Breast epithelium (tissue), 4 donors: ENCODE measurements around the gene ZFYVE19. TPM values are rescaled to one million over a fixed set of nuclear protein-coding genes. Genes with fewer than 3 reads are reported as not detected.

Source experiments
- DNase-seq, 2 donors: peaks; one replicate each; pipeline ENCODE4 v3.0.0-alpha.2; 2019; ENCODE audit warnings: low spot score in 2 of 2
- H3K27ac ChIP-seq, 2 donors: fragments of 200-600 bp; sonication (generic) in 1 of 2; one replicate each; pipeline ENCODE4 v1.5.1; 2016 to 2019; ENCODE audit warnings: mild to moderate bottlenecking in 1 of 2
- H3K27me3 ChIP-seq, 2 donors: fragments of 200-600 bp; sonication (generic) in 1 of 2; one replicate each; pipeline versions ENCODE4 v1.5.1 to v1.6.0; 2017 to 2019; ENCODE audit warnings: control low read depth in 1 of 2, mild to moderate bottlenecking in 1 of 2
- H3K36me3 ChIP-seq: fragments of 200-600 bp; one replicate; pipeline ENCODE4 v1.5.1; 2019
- H3K4me1 ChIP-seq, 2 donors: fragments of 200-600 bp; sonication (generic); one replicate each; pipeline ENCODE4 v1.5.1; 2016 to 2019; ENCODE audit warnings: control low read depth in 1 of 2
- H3K4me3 ChIP-seq, 3 donors: fragments of 200-600 bp; sonication (generic); 1 replicate in 2 of 3; 2 replicates in 1 of 3; pipeline ENCODE4 v1.5.1; 2016 to 2019; ENCODE audit warnings: mild to moderate bottlenecking in 3 of 3, moderate library complexity in 2 of 3
- H3K9me3 ChIP-seq, 2 donors: fragments of 200-600 bp; sonication (generic) in 1 of 2; one replicate each; pipeline ENCODE4 v1.5.1; 2016 to 2019; ENCODE audit warnings: control low read depth in 1 of 2
- POLR2A ChIP-seq: fragments of 450-650 bp; IDR thresholded peaks from one replicate; pipeline ENCODE4 v1.6.1; 2016; ENCODE audit warnings: antibody characterized with exemption, mild to moderate bottlenecking, moderate library complexity
- POLR2AphosphoS5 ChIP-seq, 3 donors: sonication (generic); formaldehyde crosslinking; IDR thresholded peaks; one replicate each; pipeline ENCODE4 v1.6.1; 2017; ENCODE audit warnings: antibody characterized with exemption in 3 of 3
- intact Hi-C: fragments of 100-400 bp; cut with DNase I; formaldehyde crosslinking; loops from one replicate; pipeline ENCODE4 v1.15.1; 2023; ENCODE audit warnings: low total_unique reads
- total RNA-seq, 3 donors: library from RNA; depleted of rRNA; stranded (reverse); fragments of >200 nt; gene quantifications; one replicate each; pipeline ENCODE4 v1.1.0, GENCODE V29; 2016
- TF ChIP-seq, protein P1 (sequence below), 3 donors: fragments of 450-650 bp; IDR thresholded peaks; one replicate each; pipeline ENCODE4 v1.5.1; 2016 to 2017; ENCODE audit warnings: antibody characterized with exemption in 3 of 3, mild to moderate bottlenecking in 3 of 3, moderate library complexity in 3 of 3

The ZFYVE19 gene
- total RNA-seq, 3 donors from 2014 or later, result 19.4 to 58.8 (median 44.6) TPM

- peak; percentile 65 to 77 for DNase-seq
- intact Hi-C loops, result loop anchor here (2.0 kb wide), 1 partner anchor 43 kb away; no protein-coding TSS in a partner anchor
- Histone ChIP-seq H3K4me3 (peak within 1 kb of the TSS; percentile 49 to 80 (median 68)), H3K27me3 (no peaks in the 10 kb centered on the region), H3K27ac (peak within 1 kb of the TSS; percentile 94 to 96), H3K9me3 (no peaks in the 10 kb centered on the region), H3K36me3 (no peaks in the 10 kb centered on the region), H3K4me1 (no peaks in the 10 kb centered on the region)
- TF ChIP-seq POLR2AphosphoS5 (IDR thresholded peaks at IDR 0.05) (peak in 2 of 3 donors; percentile 14 to 66), POLR2A (peak; percentile 65)
- TF ChIP-seq, protein P1, sequence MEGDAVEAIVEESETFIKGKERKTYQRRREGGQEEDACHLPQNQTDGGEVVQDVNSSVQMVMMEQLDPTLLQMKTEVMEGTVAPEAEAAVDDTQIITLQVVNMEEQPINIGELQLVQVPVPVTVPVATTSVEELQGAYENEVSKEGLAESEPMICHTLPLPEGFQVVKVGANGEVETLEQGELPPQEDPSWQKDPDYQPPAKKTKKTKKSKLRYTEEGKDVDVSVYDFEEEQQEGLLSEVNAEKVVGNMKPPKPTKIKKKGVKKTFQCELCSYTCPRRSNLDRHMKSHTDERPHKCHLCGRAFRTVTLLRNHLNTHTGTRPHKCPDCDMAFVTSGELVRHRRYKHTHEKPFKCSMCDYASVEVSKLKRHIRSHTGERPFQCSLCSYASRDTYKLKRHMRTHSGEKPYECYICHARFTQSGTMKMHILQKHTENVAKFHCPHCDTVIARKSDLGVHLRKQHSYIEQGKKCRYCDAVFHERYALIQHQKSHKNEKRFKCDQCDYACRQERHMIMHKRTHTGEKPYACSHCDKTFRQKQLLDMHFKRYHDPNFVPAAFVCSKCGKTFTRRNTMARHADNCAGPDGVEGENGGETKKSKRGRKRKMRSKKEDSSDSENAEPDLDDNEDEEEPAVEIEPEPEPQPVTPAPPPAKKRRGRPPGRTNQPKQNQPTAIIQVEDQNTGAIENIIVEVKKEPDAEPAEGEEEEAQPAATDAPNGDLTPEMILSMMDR (IDR thresholded peaks at IDR 0.05), result no peak
Measured at GRCh38 chr15:40843885-40844695, 37.2 kb downstream of the ZFYVE19 start, which contains the start of gene SPINT1. SPINT1 (plus strand) TSS chr15:40844048; CDS start chr15:40844555, 507 bp downstream.

GRCh38 chr15:40844696-40845030 lies 37.8 kb downstream of the ZFYVE19 start:
- Histone ChIP-seq H3K27ac (peak overlapping the region; percentile 94 to 96), H3K36me3 (no peaks in the 10 kb centered on the region), H3K4me1 (no peaks in the 10 kb centered on the region), H3K4me3 (peak overlapping the region; percentile 49 to 80 (median 68)), H3K27me3 (no peaks in the 10 kb centered on the region), H3K9me3 (no peaks in the 10 kb centered on the region)
- intact Hi-C loops, result loop anchor here (2.0 kb wide), 1 partner anchor 44 kb away; no protein-coding TSS in a partner anchor
- TF ChIP-seq POLR2AphosphoS5 (IDR thresholded peaks at IDR 0.05) (no peak), POLR2A (no peak)
- TF ChIP-seq, protein P1 (IDR thresholded peaks at IDR 0.05), result no peak
- DNase-seq, result peak in 1 of 2 donors; percentile 60

- H3K4me3 ChIP-seq, result peak overlapping the region; percentile 49 to 80 (median 68)
- no peaks in the 10 kb centered on the region for H3K36me3 ChIP-seq
- H3K27me3 ChIP-seq, result no peaks in the 10 kb centered on the region
- no peak for DNase-seq
- H3K4me1 ChIP-seq, result no peaks in the 10 kb centered on the region
- TF ChIP-seq POLR2A (no peak), POLR2AphosphoS5 (IDR thresholded peaks at IDR 0.05) (no peak)
- TF ChIP-seq, protein P1 (IDR thresholded peaks at IDR 0.05), result no peak
- no peaks in the 10 kb centered on the region for H3K9me3 ChIP-seq
- intact Hi-C loops, result loop anchor here (2.0 kb wide), 1 partner anchor 44 kb away; no protein-coding TSS in a partner anchor
- peak overlapping the region; percentile 94 to 96 for H3K27ac ChIP-seq
Measured at GRCh38 chr15:40845036-40845435, 38.1 kb downstream of the ZFYVE19 start.

DNA sequence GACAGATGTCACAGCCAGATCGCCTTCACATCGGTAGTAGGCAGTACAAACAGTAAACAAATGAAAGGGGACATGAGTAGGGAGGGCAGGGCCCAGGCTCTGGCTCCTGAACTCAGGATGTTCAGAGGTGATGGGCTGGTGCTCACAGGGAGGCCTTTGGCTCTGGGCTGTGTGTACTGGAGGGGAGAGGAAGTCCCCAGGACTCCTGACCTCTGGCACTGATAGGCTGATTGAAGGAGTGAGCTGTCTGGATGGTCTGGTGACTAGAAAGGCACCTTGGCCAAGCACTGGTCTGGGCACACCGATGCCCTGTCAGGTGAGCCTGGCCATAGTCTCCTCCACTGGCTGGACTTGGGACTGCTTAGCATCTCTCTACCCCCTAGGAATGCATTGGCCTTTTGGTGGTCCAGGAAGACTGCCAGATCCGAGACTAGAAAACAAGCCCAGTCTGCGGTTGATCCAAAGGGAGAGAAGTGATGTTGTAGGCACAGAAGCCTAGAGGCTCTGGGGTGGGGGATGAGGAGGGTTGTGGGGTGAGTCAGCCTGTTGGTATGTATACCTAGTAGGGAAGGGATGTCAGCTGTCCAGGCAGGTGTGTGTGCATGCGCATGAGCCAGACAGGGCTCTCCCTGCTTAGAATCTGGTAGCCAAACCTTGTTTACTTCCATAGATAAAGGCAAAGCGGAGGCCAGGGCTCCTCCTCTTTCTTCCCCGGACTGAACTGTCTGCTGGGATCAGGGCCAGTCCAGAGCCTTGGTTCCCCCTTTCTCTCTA lies 38.8 kb downstream of the ZFYVE19 start:
- intact Hi-C loops, result loop anchor here (2.0 kb wide), 1 partner anchor 45 kb away; no protein-coding TSS in a partner anchor
- Histone ChIP-seq H3K9me3 (no peaks in the 10 kb centered on the region), H3K36me3 (no peaks in the 10 kb centered on the region), H3K27ac (peak overlapping the region; percentile 94 to 96), H3K4me3 (peak overlapping the region in 2 of 3 donors; percentile 68 to 80), H3K27me3 (no peaks in the 10 kb centered on the region), H3K4me1 (no peaks in the 10 kb centered on the region)
- peak; percentile 37 for TF ChIP-seq POLR2A
- peak in 2 of 3 donors; percentile 53 to 91 for TF ChIP-seq POLR2AphosphoS5 (IDR thresholded peaks at IDR 0.05)
- TF ChIP-seq, protein P1 (IDR thresholded peaks at IDR 0.05), result no peak
- DNase-seq, result peak; percentile 85 to 93
